NK-92 (cell line): ENCODE results near the gene NPHP4.
"Not testable (repeated sequence)": the region's sequence is repeated elsewhere in the genome, so short reads cannot be mapped to it uniquely, and the experiment has no call there.

Experiments used
- DNase-seq: peaks from one replicate; lab custom pipeline; 2025; ENCODE audit not compliant: unreplicated experiment; lab: John Stamatoyannopoulos, UW

NPHP4 gene

GRCh38 chr1:5936621-5937372, 55.4 kb downstream of the NPHP4 start:
- DNase-seq: no peak

- DNase-seq: no peak
Measured at GRCh38 chr1:5936126-5936525, 56.1 kb downstream of the NPHP4 start.

- no peak for DNase-seq
Measured at GRCh38 chr1:5935026-5935425, 57.2 kb downstream of the NPHP4 start.

GRCh38 chr1:5934058-5934884, 58.0 kb downstream of the NPHP4 start:
- DNase-seq: no peak

- no peak for DNase-seq
Measured at GRCh38 chr1:5933676-5934057, 58.6 kb downstream of the NPHP4 start.

GRCh38 chr1:5933050-5933449, 59.2 kb downstream of the NPHP4 start:
- no peak for DNase-seq

- no peak for DNase-seq
Measured at GRCh38 chr1:5928714-5929400, 63.4 kb downstream of the NPHP4 start.

GRCh38 chr1:5927506-5928370, 64.5 kb downstream of the NPHP4 start:
- no peak for DNase-seq

GRCh38 chr1:5926686-5927435, 65.4 kb downstream of the NPHP4 start:
- no peak for DNase-seq

GRCh38 chr1:5922700-5923330, 69.4 kb downstream of the NPHP4 start:
- DNase-seq: not testable (repeated sequence)

- DNase-seq: no peak
Measured at GRCh38 chr1:5921671-5922070, 70.6 kb downstream of the NPHP4 start.

GRCh38 chr1:5921129-5921528, 71.1 kb downstream of the NPHP4 start:
- no peak for DNase-seq

GRCh38 chr1:5920201-5920600, 72.0 kb downstream of the NPHP4 start:
- DNase-seq: no peak

- no peak for DNase-seq
Measured at GRCh38 chr1:5918275-5918649, 74.0 kb downstream of the NPHP4 start.

- DNase-seq: no peak
Measured at GRCh38 chr1:5917591-5918274, 74.5 kb downstream of the NPHP4 start.

GRCh38 chr1:5917281-5917590, 75.0 kb downstream of the NPHP4 start:
- no peak for DNase-seq

GRCh38 chr1:5916572-5917280, 75.5 kb downstream of the NPHP4 start:
- no peak for DNase-seq
